Lower leg skin (tissue), 3 donors: ENCODE data around the gene CHCHD1.

Source experiments
- CTCF ChIP-seq, 3 donors: fragments of 450-650 bp; IDR thresholded peaks; one replicate each; pipeline ENCODE4 v1.5.1; 2016; ENCODE audit warnings: antibody characterized with exemption in 3 of 3, mild to moderate bottlenecking in 3 of 3, moderate library complexity in 2 of 3
- POLR2A ChIP-seq, 2 donors: fragments of 450-650 bp; IDR thresholded peaks; one replicate each; pipeline ENCODE4 v1.6.1; 2016 to 2017; ENCODE audit warnings: antibody characterized with exemption in 2 of 2, mild to moderate bottlenecking in 1 of 2, moderate library complexity in 1 of 2

GRCh38 chr10:73819513-73820093, 37.8 kb downstream of the CHCHD1 start:
- TF ChIP-seq CTCF (IDR thresholded peaks at IDR 0.05) (no peak), POLR2A (IDR thresholded peaks at IDR 0.05) (no peak)
